GM19455 (cell line): ENCODE data around the gene GOLGA6L2.
"Not testable (repeated sequence)": the region's sequence is repeated elsewhere in the genome, so short reads cannot be mapped to it uniquely, and the experiment has no call there.

ENCODE experiments used
- ATAC-seq: cut with Tn5 transposase; IDR thresholded peaks from one replicate; pipeline ENCODE4 v1.9.1; 2021; ENCODE audit not compliant: unreplicated experiment

Gene GOLGA6L2

GRCh38 chr15:23447107-23447500 is at the start of gene GOLGA6L2:
Gene GOLGA6L2 (minus strand): TSS chr15:23447243. CDS start chr15:23447181, 62 bp downstream.
- ATAC-seq: no peak

DNA sequence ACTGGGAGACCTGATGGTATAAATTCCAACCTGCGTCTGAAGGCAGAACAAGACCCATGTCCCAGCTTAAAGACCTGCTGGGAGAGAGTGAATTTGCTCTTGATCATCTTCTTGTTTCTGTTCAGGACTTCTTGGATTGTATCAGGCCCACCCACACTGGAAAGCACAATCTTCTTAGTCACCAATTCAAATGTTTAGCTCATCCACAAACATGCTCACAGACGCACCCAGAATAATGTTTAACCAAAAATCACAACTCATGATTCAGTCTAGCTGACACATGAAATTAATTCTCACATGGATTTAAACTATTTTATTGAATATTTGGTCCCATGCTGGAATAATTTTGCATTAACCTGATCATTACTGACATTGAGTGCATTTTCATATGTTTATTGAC is 37.8 kb upstream of the GOLGA6L2 start:
- no peak for ATAC-seq

DNA sequence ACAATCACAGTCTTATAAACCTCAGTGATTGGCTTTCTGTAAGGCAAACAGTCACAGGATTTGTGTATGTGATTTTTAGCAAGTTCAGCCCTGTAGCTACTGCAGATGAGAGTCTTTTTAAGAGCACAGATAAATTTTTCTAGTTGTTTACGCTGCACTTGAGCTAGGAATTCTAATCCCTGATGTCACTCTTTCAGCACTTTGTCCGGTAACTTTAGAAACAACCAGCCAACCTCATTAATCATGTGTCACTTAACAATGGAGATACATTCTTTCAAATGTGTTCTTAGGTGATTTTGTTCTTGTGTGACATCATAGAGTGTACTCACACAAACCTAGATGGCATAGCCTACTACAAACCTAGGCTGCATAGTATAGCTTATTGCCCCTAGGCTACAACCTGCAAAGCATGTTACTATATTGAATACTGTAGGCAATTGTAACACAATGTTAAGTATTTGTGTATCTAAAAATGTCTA is 36.8 kb upstream of the GOLGA6L2 start:
- no peak for ATAC-seq

DNA sequence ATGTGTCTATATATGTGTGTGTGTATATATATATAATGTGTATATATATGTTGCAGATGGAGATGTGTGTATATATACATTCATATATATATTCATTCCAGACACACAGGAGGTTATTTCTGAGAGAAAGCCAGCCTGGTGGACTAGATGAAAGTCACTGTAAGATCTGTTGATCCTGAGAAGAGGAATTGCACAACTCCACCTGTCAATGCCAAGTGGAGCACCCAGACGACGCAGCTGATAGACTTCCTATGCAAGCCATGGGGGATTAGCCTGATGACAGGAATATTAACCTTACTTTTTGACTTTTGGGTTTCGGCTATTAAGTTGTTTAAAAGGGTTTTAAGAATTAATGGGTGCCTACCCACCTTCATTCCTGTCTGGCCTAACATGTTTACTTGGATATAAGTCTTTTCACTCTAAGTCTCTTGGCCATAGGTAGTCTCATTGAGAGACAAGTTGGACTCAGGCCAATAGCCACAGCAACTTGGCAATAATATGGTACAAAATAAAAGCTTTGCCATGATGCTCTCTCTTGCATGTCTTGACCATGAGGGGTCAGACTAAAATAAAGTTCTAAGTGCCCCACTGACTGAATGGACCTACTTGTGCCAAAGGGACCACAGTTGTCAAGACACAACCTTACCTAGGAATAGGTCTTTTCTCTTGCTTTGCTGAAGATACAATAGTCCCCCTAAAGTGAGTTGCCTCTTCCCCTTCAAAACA is 35.9 kb upstream of the GOLGA6L2 start:
- no peak for ATAC-seq

- ATAC-seq: no peak
Observed at GRCh38 chr15:23482228-23482627, 35.2 kb upstream of the GOLGA6L2 start.

- ATAC-seq: no peak
Observed at GRCh38 chr15:23477920-23478319, 30.9 kb upstream of the GOLGA6L2 start.

- no peak for ATAC-seq
Observed at GRCh38 chr15:23472678-23473077, 25.6 kb upstream of the GOLGA6L2 start.

DNA sequence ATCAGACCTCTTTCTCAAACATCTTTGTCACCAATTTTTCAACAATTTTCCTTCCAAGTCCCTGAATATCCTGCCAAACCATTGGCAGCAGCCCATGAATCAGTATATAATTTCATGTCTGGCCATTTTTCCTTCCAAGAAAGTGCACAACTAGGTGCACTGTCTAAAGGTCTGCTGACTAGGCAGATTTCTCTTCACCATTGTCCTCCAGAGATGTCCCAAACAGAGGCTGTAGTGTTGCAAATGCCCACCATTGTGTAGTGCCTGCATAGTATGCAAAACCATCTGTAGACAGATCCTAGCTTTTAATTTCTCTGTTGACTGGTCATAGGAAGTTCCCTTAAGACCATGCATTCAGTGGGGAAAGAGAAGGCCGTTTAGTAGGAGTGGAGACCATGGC is 25.0 kb upstream of the GOLGA6L2 start:
- ATAC-seq: no peak

DNA sequence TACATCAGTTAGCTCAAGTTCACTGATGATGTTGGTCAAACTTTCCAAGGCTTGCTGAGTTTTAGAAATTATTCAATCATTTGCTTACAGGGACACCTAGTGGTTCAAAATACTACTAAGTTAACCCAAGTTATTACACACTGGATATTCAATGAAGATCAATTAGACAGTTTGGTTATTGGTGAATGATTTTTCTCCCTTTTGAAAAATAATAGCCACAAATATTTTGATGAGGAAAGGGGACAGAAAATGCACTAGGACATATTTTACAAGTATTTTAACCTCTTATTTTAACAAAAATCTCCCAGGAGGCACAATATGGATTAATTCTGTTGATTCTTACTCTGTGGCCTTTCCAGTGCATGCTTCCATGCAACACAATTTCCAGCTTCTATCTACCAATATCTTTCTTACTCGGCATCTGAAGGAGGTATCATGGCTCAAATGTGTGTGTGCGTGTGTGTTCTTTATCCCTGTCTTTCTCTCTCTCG is 20.1 kb upstream of the GOLGA6L2 start:
- no peak for ATAC-seq

DNA sequence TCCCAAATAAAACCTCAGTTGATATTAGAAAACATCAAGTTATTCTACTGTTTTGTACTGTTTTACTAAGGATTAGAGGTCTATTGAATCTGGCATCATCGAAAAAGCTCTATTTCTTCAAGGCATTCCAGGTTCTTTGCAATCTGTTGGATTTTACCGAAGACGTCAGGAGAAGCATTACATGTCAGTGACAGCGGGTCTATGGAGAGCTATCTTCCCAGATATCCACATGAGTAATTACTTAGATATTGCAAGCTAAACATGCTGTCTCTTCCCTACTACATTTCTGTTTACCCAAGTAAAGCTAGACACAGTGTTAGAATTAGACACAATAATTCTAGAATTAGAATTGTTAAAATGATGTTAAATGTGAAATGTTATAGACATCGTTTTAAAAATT is 10.8 kb upstream of the GOLGA6L2 start:
- ATAC-seq: no peak

- no peak for ATAC-seq
Observed at GRCh38 chr15:23446215-23447106, 582 bp downstream of the GOLGA6L2 start.

GRCh38 chr15:23444269-23444668 is 2.8 kb downstream of the GOLGA6L2 start:
- no peak for ATAC-seq

DNA sequence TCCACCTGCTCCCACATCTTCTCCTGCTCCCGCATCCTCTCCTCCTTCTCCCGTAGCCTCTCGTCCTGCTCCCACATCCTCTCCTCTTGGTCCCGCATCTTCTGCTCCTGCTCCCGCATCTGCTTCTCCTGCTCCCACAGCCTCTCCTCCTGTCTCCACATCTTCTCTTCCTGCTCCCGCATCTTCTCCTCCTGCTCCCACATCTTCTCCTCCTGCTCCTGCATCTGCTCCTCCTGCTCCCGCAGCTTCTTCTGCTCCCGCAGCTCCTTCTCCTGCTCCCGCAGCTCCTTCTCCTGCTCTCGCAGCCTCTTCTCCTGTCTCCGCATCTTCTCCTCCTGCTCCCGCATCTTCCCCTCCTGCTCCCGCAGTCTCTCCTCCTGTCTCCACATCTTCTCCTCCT is 5.8 kb downstream of the GOLGA6L2 start:
- ATAC-seq: no peak

GRCh38 chr15:23440596-23440995 is 6.4 kb downstream of the GOLGA6L2 start:
- no peak for ATAC-seq

- no peak for ATAC-seq
Observed at GRCh38 chr15:23439513-23439912, 7.5 kb downstream of the GOLGA6L2 start.

GRCh38 chr15:23438816-23439466 is 8.1 kb downstream of the GOLGA6L2 start:
- ATAC-seq: no peak

GRCh38 chr15:23437673-23438072 is 9.4 kb downstream of the GOLGA6L2 start:
- no peak for ATAC-seq

DNA sequence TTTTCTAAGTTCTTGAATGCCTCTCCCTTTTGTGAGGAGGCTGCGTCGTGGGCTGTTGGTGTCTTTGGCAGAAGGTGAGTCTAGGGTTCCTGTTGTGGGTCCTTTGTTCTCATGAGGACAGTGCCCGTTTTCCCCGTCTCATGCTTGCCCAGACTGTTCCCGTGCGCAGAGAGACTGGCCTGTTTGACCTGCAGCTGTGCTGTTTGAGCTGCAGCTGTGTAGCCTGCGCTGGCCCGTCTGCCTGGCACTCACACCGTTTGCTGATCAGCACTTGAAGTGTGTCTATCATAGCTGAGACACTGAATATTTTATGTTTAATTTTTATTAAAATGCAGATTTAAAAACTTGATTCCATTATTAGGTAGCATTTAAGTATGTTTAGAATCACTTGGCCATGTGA is 9.9 kb downstream of the GOLGA6L2 start:
- ATAC-seq: no peak

- no peak for ATAC-seq
Observed at GRCh38 chr15:23436421-23436820, 10.6 kb downstream of the GOLGA6L2 start.

DNA sequence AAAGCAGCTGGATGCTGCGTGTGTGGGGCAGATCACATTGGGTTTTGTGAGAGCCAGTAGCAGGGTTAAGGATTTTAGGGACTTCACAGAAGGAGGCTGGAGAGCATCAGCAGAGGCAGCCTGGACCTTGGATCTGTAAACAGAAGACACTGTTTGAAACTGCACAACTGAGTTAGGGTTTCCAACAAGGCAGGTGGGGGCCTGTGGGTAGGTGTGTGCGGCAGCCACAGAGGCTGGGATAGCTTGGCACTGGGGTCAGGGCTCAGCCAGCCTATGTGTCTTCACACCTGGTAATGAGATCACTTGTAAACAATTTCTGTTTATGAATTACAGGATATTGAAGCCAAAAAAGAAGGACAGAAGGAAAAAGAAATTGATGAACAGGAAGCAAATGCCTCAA is 12.3 kb downstream of the GOLGA6L2 start:
- not testable (repeated sequence) for ATAC-seq

DNA sequence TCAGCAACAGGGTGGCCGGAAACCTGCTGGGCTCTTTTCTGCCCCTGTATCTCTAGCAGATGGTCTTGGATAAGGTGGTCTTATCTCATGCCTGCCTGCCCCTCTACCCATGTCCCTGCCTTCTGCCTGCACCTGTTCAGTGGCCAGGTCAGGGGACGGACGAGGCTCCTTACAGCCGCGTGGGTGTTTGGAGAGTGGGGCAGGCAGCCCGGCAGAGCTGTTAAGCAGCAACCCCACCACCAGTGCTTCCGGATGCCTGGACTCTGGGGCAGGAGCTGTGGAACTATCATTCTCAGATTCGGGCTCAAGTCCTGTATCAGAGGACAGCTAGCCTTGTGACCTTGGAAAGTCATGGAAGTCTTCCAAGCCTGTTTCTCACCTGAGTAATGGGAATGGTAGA is 21.7 kb downstream of the GOLGA6L2 start:
- not testable (repeated sequence) for ATAC-seq
